HG03060 (cell line): ENCODE measurements around the gene THSD4.
"Not testable (repeated sequence)": the region's sequence is repeated elsewhere in the genome, so short reads cannot be mapped to it uniquely, and the experiment has no call there.

ENCODE experiments used
- ATAC-seq: cut with Tn5 transposase; IDR thresholded peaks from one replicate; pipeline ENCODE4 v1.9.1; 2021; ENCODE audit warnings: low read depth, moderate number of reproducible peaks; ENCODE audit not compliant: unreplicated experiment

The THSD4 gene

GRCh38 chr15:71436854-71437253 is 321.6 kb downstream of the THSD4 start:
- ATAC-seq, result no peak

GRCh38 chr15:71437404-71437803 is 322.1 kb downstream of the THSD4 start:
- ATAC-seq, result no peak

GRCh38 chr15:71437919-71438318 is 322.6 kb downstream of the THSD4 start:
- no peak for ATAC-seq

- not testable (repeated sequence) for ATAC-seq
Measured at GRCh38 chr15:71439478-71439877, 324.2 kb downstream of the THSD4 start.

GRCh38 chr15:71440489-71441110 is 325.3 kb downstream of the THSD4 start:
- no peak for ATAC-seq

- ATAC-seq, result no peak
Measured at GRCh38 chr15:71443538-71443937, 328.3 kb downstream of the THSD4 start.

GRCh38 chr15:71444032-71444810 is 328.9 kb downstream of the THSD4 start:
- no peak for ATAC-seq

- no peak for ATAC-seq
Measured at GRCh38 chr15:71444866-71445590, 329.8 kb downstream of the THSD4 start.

GRCh38 chr15:71447328-71448250 is 332.3 kb downstream of the THSD4 start:
- no peak for ATAC-seq

- no peak for ATAC-seq
Measured at GRCh38 chr15:71448688-71449114, 333.4 kb downstream of the THSD4 start.

- no peak for ATAC-seq
Measured at GRCh38 chr15:71449363-71449762, 334.1 kb downstream of the THSD4 start.

GRCh38 chr15:71449956-71450355 is 334.7 kb downstream of the THSD4 start:
- no peak for ATAC-seq

- ATAC-seq, result no peak
Measured at GRCh38 chr15:71451130-71451529, 335.9 kb downstream of the THSD4 start.

- no peak for ATAC-seq
Measured at GRCh38 chr15:71452893-71453292, 337.6 kb downstream of the THSD4 start.

GRCh38 chr15:71454462-71454996 is 339.3 kb downstream of the THSD4 start:
- no peak for ATAC-seq

GRCh38 chr15:71455107-71455506 is 339.8 kb downstream of the THSD4 start:
- no peak for ATAC-seq

GRCh38 chr15:71455878-71456277 is 340.6 kb downstream of the THSD4 start:
- ATAC-seq, result no peak

GRCh38 chr15:71456362-71456761 is 341.1 kb downstream of the THSD4 start:
- no peak for ATAC-seq

- no peak for ATAC-seq
Measured at GRCh38 chr15:71456811-71457210, 341.5 kb downstream of the THSD4 start.

- ATAC-seq, result no peak
Measured at GRCh38 chr15:71458089-71458660, 342.9 kb downstream of the THSD4 start.
